GM12892 (cell line): ENCODE measurements around the gene C1QL1.

ENCODE experiments used
- POLR2A ChIP-seq: IDR thresholded peaks from 2 replicates; pipeline ENCODE4 v1.6.1; 2011; ENCODE audit warnings: low read depth, low read length, control low read depth
- POLR2AphosphoS5 ChIP-seq: IDR thresholded peaks from 2 replicates; pipeline ENCODE4 v1.6.1; 2011; ENCODE audit warnings: low read depth, low read length, control low read depth

DNA sequence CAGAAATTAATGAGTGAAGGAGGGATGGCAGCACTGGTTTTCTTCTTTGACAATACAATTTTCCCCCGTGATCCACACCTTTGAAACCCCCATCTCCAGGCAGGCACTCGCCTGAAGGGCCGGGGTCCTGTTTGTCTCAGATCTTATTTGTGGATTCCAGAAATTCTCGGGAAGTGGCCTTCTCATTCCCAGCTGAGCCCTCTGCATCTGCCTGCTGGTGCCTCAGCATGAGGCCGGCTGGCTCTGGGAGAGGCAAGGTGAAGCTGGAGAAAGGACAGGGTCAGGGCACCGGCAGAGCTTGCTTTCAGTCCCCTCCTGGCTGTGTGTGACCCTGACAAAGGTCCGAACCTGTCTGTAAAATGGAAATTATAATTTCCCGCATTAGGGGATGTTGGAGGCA, 35.8 kb upstream of the C1QL1 start:
- no peak for TF ChIP-seq POLR2AphosphoS5
- TF ChIP-seq POLR2A, result no peak
